Measurements from ENCODE around the gene SMAD4.
"Not testable (repeated sequence)": the region's sequence is repeated elsewhere in the genome, so short reads cannot be mapped to it uniquely, and the experiment has no call there.

Gene SMAD4

DNA sequence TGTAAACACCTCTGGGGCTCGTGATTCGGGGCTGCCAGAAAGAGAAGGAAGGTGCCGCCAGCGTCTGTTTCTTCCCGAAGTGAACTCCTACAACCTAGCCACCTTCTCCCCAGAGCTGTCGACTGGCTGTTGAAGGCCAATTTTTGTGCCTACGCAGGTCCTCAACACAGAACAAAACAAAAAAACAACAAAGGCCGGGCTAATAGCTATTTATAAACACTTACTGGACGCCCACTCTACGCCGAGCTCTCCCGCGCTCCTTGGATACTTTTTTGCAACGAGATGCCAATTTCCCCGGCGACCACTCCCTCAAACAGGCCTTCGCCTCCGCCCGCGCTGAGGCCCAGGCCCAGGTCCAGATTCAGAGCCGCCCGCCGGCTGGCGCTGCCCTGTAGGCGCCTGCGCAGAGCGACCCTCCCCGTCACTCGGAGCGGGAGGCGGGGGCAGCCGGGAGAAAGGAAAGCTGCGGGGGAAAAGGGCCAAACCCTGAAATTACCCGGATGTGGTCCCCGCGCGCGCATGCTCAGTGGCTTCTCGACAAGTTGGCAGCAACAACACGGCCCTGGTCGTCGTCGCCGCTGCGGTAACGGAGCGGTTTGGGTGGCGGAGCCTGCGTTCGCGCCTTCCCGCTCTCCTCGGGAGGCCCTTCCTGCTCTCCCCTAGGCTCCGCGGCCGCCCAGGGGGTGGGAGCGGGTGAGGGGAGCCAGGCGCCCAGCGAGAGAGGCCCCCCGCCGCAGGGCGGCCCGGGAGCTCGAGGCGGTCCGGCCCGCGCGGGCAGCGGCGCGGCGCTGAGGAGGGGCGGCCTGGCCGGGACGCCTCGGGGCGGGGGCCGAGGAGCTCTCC lies at the start of gene SMAD4:
Gene SMAD4 (plus strand): TSS at position 520 of the 843 bp plus-strand sequence. CDS start 16,834 bp downstream, outside the sequence.
- no peaks in the 10 kb centered on the region for H3K9me3 Mint-ChIP-seq
- peak within 1 kb of the TSS; percentile 90 for H3K4me3 Mint-ChIP-seq
- peaks cover 37% of the 10 kb centered on the region for H3K4me1 Mint-ChIP-seq
- DNase-seq (ENCODE audit: low spot score in 2 of 2) (peak; percentile 98 to 100), ATAC-seq (peak; percentile 84)
- peak within 1 kb of the TSS; percentile 98 for H3K27ac Mint-ChIP-seq
- peaks cover 62% of the 10 kb centered on the region for H3K36me3 Mint-ChIP-seq

DNA sequence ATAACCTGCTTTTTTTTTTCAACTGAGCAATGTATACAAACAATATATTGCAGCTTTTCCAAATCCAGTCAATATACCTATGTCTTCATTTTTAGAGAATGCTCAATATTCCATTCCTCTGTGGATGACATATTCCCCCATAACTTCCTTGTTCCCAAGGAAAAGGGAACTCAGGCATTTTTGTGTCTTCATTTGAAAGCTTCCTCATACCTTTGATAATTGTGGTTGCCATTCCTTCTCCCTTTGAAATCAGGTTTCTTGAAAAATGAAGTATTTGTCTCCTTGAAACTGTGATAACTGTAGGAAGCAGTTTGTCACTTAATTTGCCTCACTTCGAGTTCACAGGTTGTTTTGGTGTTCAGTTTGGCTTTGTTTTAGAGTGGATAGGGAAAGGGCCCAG lies 48.6 kb upstream of the SMAD4 start:
- DNase-seq (ENCODE audit: low spot score in 2 of 2) (no peak), ATAC-seq (no peak)
- no peaks in the 10 kb centered on the region for H3K4me1 Mint-ChIP-seq
- no peak overlapping the region for H3K27ac Mint-ChIP-seq
- peaks cover 42% of the 10 kb centered on the region for H3K36me3 Mint-ChIP-seq
- no peak overlapping the region for H3K4me3 Mint-ChIP-seq
- no peaks in the 10 kb centered on the region for H3K9me3 Mint-ChIP-seq

DNA sequence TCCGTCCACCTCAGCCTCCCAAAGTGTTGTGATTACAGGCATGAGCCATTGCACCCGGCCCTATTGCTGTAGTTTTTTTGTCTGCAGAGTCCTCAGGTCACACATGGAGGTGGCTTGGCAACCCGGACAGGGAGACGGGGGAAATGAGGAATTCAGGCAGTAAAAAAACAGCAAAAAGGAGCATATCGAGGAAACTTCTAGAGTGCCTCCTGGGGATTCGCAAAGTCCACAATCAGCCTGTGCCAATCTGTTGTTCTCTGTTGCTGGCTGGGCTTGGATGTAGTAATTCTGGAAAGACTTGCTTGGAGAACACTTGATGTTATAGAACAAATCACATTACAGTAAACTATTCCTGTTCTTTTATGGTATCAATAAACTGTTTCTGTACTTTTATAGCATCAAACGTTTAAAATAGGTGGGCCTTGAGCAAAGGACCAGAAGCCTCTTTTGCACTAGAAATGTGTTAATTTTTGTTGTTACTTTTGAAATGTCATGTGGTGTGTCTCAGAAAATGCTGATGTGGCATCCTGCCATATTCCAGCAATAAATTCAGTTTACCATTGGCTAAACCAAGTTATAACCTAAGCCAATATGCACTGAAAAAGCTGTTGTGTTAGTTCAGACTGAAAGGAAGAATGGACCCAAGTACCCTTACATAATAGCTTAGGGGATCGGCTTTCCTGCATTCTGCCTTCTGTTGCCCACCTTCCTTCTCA lies 47.8 kb upstream of the SMAD4 start:
- no peak overlapping the region for H3K27ac Mint-ChIP-seq
- no peaks in the 10 kb centered on the region for H3K9me3 Mint-ChIP-seq
- H3K4me1 Mint-ChIP-seq = no peaks in the 10 kb centered on the region
- H3K4me3 Mint-ChIP-seq = no peak overlapping the region
- peaks cover 39% of the 10 kb centered on the region for H3K36me3 Mint-ChIP-seq
- no peak for DNase-seq (ENCODE audit: low spot score in 2 of 2)
- no peak for ATAC-seq

DNA sequence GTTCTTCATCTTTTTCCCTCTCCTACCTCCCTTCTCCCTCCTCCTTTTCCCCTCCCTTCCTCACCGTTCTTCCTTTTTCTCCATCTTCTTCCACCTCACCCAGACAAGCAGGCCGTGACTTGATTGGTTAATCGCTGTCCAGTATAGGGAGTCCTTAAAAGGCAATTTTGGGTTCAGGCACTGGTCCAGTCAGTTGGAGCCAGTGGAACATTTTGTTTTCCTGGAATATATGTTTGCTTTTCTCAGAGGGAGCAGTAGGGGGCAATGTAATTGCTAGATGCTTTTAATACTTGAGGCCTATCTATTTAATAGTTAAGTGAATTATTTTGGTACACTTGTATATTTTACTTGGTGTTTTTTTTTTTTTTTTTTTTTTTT lies 47.2 kb upstream of the SMAD4 start:
- H3K36me3 Mint-ChIP-seq = peaks cover 34% of the 10 kb centered on the region
- H3K4me3 Mint-ChIP-seq = no peak overlapping the region
- no peaks in the 10 kb centered on the region for H3K4me1 Mint-ChIP-seq
- ATAC-seq = no peak
- no peak for DNase-seq (ENCODE audit: low spot score in 2 of 2)
- H3K9me3 Mint-ChIP-seq = no peaks in the 10 kb centered on the region
- H3K27ac Mint-ChIP-seq = no peak overlapping the region

DNA sequence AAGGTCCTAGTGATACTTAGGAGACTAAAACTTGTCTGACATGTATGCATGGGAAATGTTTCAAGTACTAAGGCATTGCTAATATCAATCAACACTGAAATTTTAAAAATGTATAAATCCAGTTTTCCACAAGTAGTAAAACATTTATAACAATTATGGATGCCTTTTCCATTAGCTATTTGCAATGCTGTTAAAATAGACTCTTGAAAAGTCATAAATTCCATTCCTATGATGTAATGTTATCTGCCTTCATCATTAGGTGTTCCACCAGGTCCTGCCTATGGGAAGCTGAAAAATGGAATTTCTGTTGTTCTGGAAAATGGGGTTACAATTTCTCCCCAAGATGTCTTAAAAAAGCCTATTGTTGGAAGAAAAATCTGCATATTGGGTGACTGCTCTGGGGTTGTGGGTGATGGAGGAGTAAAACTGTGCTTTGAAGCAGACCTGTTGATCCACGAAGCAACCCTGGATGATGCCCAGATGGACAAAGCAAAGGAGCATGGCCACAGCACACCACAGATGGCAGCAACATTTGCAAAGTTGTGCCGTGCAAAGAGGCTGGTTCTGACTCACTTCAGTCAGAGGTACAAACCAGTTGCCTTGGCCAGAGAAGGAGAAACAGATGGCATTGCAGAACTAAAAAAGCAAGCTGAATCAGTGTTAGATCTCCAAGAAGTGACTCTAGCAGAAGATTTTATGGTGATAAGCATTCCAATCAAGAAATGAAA lies 43.5 kb upstream of the SMAD4 start:
- Mint-ChIP-seq H3K4me3 (no peak overlapping the region), H3K9me3 (no peaks in the 10 kb centered on the region), H3K36me3 (peaks cover 16% of the 10 kb centered on the region), H3K4me1 (no peaks in the 10 kb centered on the region), H3K27ac (no peak overlapping the region)
- no peak for ATAC-seq
- DNase-seq (ENCODE audit: low spot score in 2 of 2) = no peak

DNA sequence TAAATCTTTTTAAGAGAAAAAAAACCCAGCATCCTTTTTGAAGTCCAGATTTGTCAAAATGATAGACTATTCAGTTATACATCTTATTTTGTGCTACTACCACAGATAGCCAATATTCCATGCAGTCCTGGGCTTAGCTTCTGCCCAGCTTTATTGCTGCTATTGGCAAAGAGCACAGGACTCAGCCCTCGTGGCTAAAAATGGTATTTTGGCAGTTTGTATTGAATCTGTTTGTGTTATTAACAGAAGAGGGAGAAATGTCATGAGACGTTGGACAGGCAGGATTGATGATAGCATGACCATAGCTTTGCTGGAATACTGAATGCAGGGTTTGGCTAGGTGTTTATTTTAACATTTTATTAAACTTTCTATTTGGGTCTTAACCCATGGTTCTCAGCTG lies 42.8 kb upstream of the SMAD4 start:
- no peak for ATAC-seq
- Mint-ChIP-seq H3K9me3 (no peaks in the 10 kb centered on the region), H3K4me1 (no peaks in the 10 kb centered on the region), H3K27ac (no peak overlapping the region), H3K36me3 (peaks cover 16% of the 10 kb centered on the region), H3K4me3 (no peak overlapping the region)
- DNase-seq (ENCODE audit: low spot score in 2 of 2) = no peak

DNA sequence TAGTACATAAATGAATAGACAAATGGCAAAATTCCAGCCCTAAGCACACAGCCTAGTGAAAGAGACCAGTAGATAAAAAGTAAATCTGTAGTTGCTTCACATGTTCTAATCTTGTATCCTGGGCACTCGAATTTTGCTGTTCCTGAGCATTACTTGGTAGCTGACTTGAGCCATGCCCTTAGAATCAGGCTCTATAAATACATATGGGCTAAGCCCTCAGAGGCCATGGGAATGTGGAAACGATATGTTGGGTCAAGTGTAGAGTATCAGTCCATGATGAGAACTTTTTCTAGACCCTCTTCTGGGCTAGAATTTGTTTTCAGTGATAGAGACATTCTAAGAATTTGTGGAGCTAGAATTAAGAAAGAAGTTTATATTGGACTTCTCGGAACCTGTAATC lies 40.3 kb upstream of the SMAD4 start:
- no peak overlapping the region for H3K27ac Mint-ChIP-seq
- ATAC-seq = no peak
- no peaks in the 10 kb centered on the region for H3K4me1 Mint-ChIP-seq
- no peak overlapping the region for H3K4me3 Mint-ChIP-seq
- no peaks in the 10 kb centered on the region for H3K9me3 Mint-ChIP-seq
- H3K36me3 Mint-ChIP-seq = peaks cover 13% of the 10 kb centered on the region
- DNase-seq (ENCODE audit: low spot score in 2 of 2) = no peak

DNA sequence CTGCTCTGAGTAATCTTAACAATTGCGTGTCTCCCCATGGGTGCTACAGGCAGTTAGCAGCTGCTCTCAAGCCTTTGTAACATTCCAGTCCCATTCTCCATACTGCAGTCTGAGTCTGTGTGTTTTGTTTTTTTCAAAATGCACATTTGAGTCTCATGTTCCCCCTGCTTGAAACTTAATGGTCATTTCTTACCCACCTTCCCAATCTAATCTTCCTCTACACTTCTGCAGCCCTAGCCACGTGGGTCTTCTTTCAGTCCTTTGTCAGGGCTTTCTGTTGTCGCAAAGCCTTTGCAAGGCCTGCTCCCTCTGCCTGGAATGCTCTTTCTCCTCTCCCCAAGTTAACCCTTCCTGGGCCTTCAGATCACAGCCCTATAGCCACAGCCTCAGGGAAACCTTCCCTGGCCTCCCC lies 37.7 kb upstream of the SMAD4 start:
- Mint-ChIP-seq H3K4me1 (no peaks in the 10 kb centered on the region), H3K27ac (no peak overlapping the region), H3K9me3 (no peaks in the 10 kb centered on the region), H3K4me3 (no peak overlapping the region), H3K36me3 (no peaks in the 10 kb centered on the region)
- ATAC-seq = no peak
- no peak for DNase-seq (ENCODE audit: low spot score in 2 of 2)

DNA sequence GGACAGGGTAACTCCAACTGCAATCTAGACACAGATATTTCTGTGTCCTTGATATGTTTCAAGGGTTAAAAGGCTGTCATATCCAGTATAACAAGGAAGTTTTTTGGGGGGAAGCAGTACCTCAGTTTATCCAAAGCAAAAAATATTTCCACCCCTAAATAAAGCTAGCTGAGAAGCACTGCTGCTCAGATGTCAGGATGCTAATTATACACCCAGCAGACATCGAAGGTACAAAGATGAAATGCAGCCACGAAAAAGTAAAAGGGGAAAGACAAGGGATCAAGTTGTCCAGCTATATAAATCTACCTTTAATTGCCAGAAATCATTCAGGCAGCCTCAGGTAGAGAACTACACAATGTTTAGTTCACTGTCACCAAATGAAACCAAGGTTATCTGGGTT lies 36.0 kb upstream of the SMAD4 start:
- no peaks in the 10 kb centered on the region for H3K36me3 Mint-ChIP-seq
- no peak overlapping the region for H3K4me3 Mint-ChIP-seq
- ATAC-seq (no peak), DNase-seq (ENCODE audit: low spot score in 2 of 2) (no peak)
- no peak overlapping the region for H3K27ac Mint-ChIP-seq
- H3K9me3 Mint-ChIP-seq = no peaks in the 10 kb centered on the region
- no peaks in the 10 kb centered on the region for H3K4me1 Mint-ChIP-seq

DNA sequence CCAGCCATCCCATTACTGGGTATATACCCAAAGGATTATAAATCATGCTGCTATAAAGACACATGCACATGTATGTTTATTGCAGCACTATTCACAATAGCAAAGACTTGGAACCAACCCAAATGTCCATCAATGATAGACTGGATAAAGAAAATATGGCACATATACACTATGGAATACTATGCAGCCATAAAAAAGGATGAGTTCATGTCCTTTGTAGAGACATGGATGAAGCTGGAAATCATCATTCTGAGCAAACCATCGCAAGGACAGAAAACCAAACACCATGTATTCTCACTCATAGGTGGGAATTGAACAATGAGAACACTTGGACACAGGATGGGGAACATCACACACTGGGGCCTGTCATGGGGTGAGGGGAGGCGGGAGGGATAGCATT lies 26.8 kb upstream of the SMAD4 start:
- not testable (repeated sequence) for DNase-seq (ENCODE audit: low spot score in 2 of 2); H3K9me3 Mint-ChIP-seq; H3K4me3 Mint-ChIP-seq; ATAC-seq; H3K4me1 Mint-ChIP-seq; H3K27ac Mint-ChIP-seq; H3K36me3 Mint-ChIP-seq

DNA sequence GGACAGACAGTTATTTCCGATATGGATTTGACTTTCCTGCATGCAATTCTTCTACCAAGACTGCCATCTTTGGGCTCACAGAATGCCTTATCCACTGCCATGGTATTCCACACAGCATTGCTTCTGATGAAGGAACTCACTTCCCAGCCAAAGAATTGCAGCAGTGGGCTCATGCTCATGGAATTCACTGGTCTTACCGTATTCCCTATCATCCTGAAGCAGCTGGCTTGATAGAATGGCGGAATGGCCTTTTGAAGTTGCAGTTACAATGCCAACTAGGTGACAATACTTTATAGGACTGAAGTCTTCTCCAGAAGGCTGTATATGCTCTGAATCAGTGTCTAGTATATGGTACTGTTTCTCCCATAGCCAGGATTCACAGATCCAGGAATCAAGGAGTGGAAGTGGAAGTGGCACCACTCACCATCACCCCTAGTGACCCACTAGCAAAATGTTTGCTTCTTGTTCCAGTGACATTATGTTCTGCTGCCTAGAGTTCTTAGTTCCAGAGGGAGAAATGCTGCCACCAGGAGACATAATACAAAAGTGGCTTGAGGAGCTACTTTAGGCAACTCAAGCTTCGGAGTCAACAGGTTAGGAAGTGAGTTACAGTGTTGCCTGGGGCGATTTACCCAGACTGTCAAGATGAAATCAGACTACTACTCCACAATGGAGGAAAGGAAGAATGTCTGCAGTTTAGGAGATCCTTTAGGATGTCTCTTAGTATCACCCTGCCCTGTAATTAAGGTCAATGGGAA lies 23.8 kb upstream of the SMAD4 start:
- no peak overlapping the region for H3K27ac Mint-ChIP-seq
- no peaks in the 10 kb centered on the region for H3K4me1 Mint-ChIP-seq
- H3K4me3 Mint-ChIP-seq = no peak overlapping the region
- H3K36me3 Mint-ChIP-seq = no peaks in the 10 kb centered on the region
- no peak for ATAC-seq
- no peak for DNase-seq (ENCODE audit: low spot score in 2 of 2)
- H3K9me3 Mint-ChIP-seq = no peaks in the 10 kb centered on the region

DNA sequence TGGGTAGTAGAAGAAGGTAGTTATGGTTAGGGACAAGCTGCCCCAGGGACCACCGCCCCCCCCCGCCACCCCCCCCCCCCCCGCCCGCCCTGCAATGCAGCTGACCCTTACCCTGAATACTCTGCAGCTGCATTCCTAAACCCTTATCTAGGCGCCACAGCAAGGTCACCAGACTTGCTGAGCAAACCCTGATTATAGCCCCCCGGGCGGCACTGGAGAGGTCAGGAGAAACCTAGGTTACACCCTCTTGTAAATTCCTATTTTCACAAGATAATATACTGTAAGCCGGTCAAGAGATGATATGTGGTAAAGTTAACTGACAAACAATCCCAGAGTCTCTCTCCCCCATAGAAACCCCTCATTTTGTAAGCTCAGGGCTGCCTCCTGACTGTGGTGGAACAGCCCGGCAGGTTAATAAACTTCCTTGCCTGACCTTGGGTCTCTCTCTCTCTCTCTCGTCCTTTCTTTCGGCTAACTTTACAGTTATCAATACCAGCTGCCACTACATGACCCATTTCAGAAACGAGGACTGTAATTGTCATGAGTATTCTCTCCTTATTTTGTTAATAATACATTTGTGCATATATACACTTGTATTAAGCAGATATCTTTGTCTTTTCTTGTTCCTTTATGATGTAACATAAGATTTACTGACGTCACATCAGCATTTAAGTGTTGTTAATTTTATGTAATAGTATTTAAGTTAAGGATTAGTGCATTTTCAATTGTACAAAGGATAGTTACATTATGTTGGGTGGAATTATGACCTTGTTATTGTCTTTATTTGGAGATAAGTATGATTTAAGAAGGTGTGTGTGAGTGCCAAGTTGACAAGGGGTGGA lies 22.8 kb upstream of the SMAD4 start:
- H3K4me1 Mint-ChIP-seq = no peaks in the 10 kb centered on the region
- ATAC-seq (no peak), DNase-seq (ENCODE audit: low spot score in 2 of 2) (no peak)
- H3K9me3 Mint-ChIP-seq = no peaks in the 10 kb centered on the region
- H3K4me3 Mint-ChIP-seq = no peak overlapping the region
- H3K36me3 Mint-ChIP-seq = no peaks in the 10 kb centered on the region
- no peak overlapping the region for H3K27ac Mint-ChIP-seq

DNA sequence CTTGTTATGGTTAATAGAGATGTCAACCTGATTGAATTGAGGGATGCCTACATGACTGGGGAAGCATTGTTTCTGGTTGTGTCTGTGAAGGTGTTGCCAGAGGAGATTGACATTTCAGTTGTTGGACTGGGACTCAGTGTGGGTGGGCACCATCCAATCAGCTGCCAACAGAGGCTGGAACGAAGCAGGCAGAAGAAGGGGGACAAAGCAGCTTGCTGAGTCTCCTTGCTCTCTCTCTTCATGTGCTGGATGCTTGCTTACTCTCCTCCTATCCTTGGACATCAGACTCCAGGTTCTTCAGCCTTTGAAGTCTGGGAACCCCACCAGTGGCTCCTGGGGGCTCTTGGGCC lies 22.2 kb upstream of the SMAD4 start:
- H3K27ac Mint-ChIP-seq = no peak overlapping the region

DNA sequence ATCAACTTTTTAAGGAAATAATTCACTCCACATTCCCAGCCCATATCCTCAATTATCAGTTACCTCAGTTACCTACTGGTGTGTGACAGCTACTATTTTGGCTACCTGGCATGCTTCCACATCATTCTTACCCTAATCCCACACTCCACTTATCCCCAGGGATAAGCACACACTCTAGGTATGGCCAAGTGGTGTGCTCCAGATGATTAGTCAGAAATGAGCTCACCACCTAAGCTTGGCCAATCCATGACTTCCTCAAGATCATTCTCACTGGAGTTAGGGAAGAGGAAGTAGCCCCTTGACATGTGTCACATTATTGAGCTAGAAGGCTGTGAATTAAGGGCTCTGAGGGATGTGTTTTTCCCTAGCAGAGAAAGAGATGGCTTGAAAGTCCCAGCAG lies 20.9 kb upstream of the SMAD4 start:
- H3K36me3 Mint-ChIP-seq = no peaks in the 10 kb centered on the region
- H3K4me3 Mint-ChIP-seq = no peak overlapping the region
- no peaks in the 10 kb centered on the region for H3K9me3 Mint-ChIP-seq
- no peak overlapping the region for H3K27ac Mint-ChIP-seq
- no peak for DNase-seq (ENCODE audit: low spot score in 2 of 2)
- no peaks in the 10 kb centered on the region for H3K4me1 Mint-ChIP-seq
- ATAC-seq = no peak

More for the DNA sequence above, 22.2 kb upstream of the SMAD4 start:
- ATAC-seq (no peak), DNase-seq (ENCODE audit: low spot score in 2 of 2) (no peak)
- Mint-ChIP-seq H3K4me1 (no peaks in the 10 kb centered on the region), H3K9me3 (no peaks in the 10 kb centered on the region), H3K36me3 (no peaks in the 10 kb centered on the region), H3K4me3 (no peak overlapping the region)

Measured in stimulated activated effector memory CD8-positive, alpha-beta T cell treated with anti-CD3 and anti-CD28 coated beads, Interleukin-12 subunit alpha, Interleukin-12 subunit beta, amount 100 ng/mL, for 72 hours (primary cell).